NOMO-1 treated with DMSO at 0.1 percent for 48 hours (cell line): Measurements from ENCODE around the gene GRIK4.
"Not testable (repeated sequence)": the region's sequence is repeated elsewhere in the genome, so short reads cannot be mapped to it uniquely, and the experiment has no call there.

Experiments used
- DNase-seq: peaks from one replicate; lab custom pipeline; 2025; ENCODE audit not compliant: unreplicated experiment; lab: John Stamatoyannopoulos, UW

The GRIK4 gene

GRCh38 chr11:120603071-120603470 is 91.5 kb downstream of the GRIK4 start:
- no peak for DNase-seq

GRCh38 chr11:120605469-120605868 is 93.9 kb downstream of the GRIK4 start:
- DNase-seq = no peak

DNA sequence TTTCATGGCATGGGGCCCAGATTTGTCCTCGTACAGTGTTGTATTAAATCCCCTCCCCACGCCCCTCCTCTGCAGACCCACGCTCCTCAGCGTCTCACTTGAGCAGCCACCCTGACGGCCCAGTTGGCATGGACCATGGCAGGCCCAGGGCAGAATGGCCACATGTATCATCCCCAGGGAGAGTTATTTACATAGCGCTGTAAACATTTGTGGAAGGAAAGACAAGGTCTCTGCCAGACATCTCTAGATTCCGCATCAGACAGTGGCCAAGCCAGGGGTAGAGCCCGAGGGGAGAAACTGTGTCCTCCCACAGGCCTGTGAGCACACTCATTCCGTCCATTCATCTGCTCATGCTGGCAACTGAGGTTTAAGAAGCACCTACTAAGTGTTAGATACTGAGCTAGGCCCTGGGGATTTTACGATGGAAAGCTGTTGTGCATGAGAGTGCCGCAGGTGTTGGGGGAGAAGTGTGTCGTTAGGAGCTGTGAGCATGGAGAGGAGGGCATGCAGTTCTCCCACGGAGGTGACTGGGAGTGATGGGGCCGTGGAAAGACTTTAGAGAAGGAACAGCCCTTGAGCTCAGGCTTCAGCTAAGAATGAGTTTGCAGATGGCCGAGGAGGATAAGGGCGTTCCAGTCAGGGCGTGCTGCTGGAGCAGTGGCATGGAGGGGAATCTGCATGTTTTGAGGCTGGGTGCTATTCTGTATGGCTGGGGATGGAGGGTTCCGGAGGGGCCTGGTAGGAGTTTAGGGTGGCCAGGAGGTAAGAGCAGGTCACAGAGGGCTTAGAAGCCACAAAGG is 94.9 kb downstream of the GRIK4 start:
- no peak for DNase-seq

DNA sequence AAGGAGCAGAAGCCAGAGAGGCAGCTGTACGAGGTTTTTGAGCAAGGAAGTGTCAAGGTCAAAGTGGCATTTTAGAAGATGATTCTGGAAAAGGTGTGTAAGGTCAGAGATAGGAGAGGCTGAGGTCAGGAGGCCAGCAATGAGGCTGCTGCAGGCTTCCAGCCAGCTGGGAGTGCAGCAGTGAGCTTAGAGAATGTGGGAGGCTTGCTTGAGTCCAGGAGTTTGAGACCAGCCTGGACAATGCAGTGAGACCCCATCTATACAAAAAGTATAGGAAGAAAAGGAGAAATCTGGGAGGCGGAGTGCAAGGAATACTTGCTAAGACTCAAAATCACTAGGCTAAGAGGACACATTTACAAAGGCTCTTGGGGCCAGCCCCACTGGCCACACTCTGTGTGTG is 96.5 kb downstream of the GRIK4 start:
- DNase-seq = no peak

- DNase-seq = peak; percentile 56
Measured at GRCh38 chr11:120608760-120609211, 97.2 kb downstream of the GRIK4 start.

GRCh38 chr11:120610111-120610510 is 98.6 kb downstream of the GRIK4 start:
- no peak for DNase-seq

- DNase-seq = no peak
Measured at GRCh38 chr11:120611581-120611980, 100.0 kb downstream of the GRIK4 start.

DNA sequence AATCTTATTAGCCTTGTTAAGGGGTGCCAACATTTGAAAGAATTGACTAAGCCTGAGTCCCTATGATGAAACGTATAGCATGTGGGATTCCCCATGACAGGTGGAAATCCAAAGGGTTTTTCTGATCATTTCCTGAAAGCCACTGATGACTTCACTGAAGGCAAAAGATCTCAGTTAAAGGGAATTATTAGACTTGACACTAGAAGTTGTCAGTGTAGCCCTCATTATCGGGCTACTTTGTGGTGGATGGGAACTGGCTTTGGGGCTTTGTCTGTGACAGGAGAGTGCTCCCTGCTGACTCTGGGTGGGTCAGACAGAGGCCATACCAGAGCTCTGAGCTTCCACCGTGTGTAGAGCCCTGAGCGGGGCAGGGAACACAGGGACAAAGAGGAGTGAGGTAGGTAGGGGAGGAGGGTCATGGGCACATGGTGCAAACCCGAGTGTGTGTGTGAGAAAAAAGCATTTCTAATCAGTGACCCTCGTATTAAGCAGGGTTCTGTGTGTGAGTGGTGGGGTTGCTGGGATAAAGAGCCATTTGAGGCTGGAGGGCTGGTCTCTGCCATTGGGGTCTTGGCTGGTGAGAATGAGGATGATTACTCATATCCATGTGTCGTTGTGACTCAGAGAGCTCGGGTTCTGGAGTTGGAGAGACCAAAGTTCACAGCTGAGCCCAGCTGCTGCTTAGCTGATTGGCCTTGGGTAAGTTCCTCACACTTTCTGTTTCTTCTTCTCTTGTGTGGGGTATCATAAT is 101.1 kb downstream of the GRIK4 start:
- peak; percentile 58 for DNase-seq

DNA sequence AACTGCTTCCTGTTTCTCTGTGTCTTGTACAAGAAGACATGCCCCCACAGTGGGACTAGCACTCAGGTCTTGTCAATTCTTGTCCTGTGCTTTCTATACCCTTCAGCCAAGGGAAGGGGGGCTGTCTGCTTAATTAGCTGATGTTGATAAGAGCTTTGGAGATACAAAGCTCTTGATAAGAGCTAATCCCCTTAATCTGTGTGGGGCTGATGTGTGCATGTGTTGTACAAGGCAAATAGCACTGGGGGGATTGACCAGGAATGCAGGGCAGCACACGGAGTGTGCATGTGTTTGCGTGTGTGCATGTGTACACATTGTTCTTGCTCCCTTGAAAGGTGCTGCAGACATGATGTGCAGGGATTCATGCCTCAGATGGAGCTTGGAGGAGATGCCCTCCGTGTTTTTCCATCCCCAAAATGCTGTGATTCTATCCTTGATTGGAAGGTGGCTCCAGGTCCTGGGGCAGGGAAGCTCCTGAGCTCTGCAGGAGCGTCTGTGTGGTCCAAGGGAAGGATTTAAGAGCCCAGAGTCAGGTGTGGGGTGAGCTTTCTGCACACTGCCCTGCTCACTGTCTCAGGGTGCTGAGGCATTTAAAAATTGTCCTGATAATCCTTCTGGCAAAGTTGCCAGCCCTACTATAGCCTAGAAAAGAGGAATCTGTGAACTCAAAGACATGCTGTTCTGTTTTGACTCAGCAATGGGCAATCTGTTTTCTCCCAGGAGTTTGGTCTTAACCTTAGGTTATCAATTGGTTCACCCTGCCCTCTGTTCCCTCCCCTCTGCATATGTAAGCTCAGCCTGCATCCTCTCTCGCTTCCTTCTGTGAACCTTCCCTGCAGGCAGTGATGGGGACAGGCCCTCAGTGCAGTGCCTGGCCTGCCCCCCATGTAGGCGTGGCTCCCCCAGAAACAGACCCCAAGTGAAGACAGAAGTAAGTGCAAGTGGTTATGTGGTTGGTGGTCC is 102.0 kb downstream of the GRIK4 start:
- DNase-seq = no peak

- no peak for DNase-seq
Measured at GRCh38 chr11:120615391-120615790, 103.8 kb downstream of the GRIK4 start.

DNA sequence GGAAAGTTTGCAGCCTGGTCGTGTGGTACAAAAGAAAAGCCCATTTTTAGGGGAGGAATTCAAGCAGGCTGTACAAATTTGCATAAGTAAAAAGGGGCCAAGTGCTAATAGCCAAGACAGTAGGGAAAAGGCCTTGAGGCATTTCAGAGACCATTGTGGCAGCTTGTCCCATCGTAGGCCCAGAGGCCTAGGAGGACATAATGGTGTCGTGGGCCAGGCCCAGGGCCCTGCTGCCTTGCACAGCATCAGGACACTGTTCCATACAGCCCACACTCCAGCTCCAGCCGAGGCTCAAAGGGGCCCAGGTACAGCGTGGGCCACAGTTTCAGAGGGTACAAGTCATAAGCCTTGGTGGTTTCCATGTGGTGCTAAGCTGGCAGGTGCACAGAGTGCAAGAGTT is 106.9 kb downstream of the GRIK4 start:
- no peak for DNase-seq

DNA sequence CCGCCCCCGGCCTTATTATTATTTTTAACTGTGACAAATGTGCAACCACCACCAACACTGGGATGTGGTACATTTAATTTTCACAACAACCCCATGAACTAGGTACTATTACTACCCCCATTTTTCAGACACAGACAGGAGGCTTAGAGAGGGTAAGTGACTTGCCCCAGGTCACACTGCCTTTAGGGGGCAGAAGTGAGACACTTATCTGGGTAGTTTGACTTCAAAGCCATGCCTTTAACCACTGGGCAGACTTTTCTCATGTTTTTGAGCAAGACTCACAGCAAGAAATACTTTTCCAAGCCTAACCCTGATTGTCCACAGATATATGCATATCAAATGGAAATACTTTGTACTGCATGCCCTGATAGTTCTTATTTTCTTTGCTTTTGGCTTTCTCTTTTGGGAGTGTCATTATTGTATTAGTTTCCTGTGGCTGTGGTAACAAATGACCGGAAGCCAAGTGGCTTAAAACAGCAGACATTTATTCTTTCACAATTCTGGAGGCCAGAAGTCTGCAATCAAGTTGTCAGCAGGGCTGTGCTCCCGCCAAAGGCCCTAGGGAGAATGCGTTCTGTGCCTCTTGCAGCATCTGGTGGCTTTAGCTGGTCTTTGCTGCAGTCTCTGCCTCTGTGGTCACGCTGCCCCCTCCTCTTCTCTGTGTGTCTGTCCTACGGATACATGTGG is 110.8 kb downstream of the GRIK4 start:
- DNase-seq = peak; percentile 75

DNA sequence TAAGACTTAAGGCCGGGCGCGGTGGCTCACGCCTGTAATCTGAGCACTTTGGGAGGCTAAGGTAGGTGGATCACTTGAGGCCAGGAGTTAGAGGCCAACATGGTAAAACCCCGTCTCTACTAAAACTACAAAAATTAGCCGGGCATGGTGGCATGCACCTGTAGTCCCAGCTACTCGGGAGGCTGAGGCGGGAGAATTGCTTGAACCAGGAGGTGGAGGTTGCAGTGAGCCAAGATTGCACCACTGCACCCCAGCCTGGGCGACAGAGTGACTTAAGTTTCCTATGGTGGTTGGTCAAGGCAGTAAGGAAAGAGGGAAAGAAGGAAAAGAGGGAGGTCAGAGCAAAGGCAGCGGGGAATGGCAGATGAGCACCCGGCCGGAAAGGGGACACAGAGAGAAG is 113.4 kb downstream of the GRIK4 start:
- DNase-seq = not testable (repeated sequence)

- DNase-seq = no peak
Measured at GRCh38 chr11:120625565-120625964, 114.0 kb downstream of the GRIK4 start.

DNA sequence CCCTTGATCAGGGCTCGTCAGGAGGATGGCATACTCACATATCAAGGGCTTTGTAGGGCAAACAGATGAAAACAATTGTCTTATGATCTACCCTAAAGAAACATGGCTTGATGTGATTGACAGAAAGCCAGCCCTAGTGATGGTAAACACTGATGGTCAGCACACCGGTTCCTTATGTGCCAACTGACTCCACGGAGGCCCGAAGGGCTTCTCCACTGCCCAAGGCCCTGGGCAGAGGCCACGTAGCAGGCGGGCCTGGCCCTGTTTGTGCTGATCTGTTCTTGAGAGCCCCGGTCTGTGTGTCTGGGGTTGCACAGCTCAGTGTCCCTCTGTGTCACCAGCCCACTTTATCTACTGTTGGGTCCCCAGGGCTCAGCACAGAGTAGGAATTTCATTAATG is 115.2 kb downstream of the GRIK4 start:
- DNase-seq = no peak

GRCh38 chr11:120627327-120628163 is 116.0 kb downstream of the GRIK4 start:
- DNase-seq = no peak

GRCh38 chr11:120629407-120630080 is 118.0 kb downstream of the GRIK4 start:
- no peak for DNase-seq

DNA sequence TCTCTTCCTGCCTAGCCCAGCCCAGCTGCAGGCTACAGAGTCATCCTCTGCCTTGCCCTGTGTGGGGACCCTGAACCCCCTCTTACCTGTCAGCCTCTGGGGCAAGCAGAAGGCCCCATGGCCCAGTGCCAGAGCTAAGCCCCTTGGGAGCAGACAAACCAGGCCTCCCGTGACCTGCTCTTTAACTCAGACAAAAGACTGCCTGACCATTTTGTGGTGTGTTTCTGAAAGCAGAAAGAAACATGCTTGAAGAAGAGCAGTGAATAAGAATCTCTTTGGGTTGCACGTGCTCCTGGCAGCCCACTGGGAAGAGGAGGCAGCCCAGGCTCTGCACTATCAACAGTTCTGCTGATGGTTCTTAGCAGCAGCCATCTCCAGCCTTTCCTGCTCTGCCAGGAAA is 118.6 kb downstream of the GRIK4 start:
- DNase-seq = no peak

- DNase-seq = no peak
Measured at GRCh38 chr11:120632579-120632978, 121.0 kb downstream of the GRIK4 start.
